Bone marrow (tissue), 2 donors: ENCODE data around the gene GEMIN5.

Experiments
- DNase-seq, 2 donors: peaks; one replicate each; lab custom pipeline; 2025; lab: John Stamatoyannopoulos, UW

The GEMIN5 gene

DNA sequence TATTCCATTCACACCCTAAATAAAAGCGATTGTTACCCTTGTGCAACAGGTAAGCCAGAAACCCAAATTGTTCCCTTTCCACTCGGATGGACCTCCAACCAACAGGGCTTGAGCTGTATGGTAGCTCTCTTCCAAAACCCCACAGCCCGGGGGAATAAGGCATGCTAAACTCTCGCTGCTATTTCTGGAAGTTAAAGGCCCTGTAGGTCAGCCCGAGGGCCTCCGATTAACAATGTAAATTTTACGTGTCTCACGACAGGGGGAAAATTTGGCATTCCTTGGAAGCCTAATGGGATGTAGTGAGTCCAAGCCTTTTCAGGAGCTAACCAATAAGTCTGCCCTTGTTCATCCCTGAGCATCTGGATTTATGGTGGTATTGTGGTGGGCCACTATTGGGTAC lies 53.6 kb downstream of the GEMIN5 start:
- DNase-seq = no peak

DNA sequence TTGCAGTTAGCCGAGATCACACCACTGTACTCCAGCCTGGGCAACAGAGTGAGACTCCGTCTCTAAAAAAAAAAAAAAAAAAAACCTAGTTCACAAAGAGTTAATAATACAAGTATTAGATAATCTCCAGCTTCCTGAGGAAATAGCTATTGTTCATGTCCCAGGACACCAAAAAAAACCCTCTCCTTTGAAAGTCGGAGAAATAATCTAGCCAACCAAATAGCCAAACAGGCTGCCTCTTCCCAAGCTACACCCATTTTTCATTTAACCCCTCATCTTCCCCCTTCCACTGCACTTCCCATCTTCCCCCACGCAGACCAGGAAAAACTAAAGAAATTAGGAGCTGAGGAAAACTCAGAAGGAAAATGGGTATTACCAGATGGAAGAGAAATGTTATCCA lies 56.0 kb downstream of the GEMIN5 start:
- DNase-seq = no peak

DNA sequence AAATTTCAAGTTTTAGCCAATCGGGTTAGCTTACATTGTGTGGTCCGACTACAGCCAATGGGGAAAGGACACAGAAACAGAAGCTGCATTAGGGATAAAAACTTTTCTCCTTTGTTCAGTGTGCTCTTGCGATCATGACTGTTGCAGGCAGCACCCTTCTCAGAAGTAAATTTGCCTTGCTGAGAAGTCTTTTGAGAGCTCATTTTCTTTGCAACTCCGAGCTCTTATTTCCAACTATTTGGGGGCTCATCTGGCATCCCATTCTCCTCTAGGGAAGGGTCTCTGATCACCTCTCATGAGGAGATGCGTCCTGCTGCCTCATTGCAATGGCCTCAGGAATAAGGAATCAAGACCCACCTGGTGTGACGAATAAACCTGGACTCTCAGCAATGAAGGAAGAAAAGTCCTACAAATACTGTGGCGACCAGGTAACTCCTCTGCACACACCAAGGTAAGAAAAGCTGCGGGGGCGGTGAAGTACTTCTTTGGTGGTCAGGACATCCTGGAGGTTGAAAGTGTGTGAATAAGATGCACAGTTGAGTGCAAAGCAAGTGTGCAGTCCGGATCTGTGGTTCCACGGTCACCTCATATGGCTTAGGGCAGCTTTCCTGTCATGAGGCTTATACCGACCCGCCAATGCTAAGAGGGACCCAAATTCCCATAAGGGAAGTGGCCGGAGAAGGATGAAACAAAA lies 59.2 kb downstream of the GEMIN5 start:
- DNase-seq = no peak

DNA sequence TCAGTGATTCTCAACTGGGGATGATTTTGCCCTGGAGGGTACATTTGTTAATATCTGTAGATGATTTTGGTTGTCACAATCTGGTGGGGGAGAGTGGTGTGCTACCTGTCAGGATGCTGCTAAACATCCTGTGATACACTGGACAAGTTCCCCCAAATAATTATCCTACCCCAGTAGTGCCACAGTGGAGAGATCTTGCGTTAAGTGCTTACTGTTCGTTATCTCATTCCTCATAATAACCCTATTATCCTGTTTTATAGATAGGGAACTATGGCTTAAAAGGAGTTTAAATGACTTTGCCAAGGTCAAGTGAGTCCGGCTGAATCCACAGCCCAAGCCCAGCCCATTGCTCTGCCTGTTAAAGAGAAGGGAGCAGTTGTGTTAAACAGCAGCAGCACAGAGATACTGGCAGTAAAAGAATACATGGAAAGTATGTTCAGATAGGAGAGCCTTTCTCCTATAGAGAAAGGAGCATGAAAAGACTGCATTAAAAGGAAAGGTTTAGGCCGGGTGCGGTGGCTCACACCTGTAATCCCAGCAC lies 64.2 kb downstream of the GEMIN5 start:
- no peak for DNase-seq

DNA sequence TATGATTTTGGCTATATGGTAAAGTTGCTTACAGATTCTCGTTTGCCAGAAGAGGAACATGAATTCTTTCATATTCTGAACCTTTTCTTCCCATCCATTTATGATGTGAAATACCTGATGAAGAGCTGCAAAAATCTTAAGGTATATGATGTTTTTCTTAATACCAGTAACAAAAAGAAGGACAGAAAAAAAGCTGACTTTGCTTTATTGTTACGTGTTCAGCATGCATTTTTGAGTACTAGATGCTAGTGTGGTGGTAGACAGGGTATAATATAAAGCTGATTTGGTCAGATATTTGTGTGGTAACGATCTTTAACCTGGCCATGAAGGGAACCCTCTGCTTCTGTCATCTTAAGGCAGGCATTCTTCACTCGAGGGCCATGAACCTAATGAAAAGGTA lies 66.3 kb downstream of the GEMIN5 start:
- DNase-seq = no peak

DNA sequence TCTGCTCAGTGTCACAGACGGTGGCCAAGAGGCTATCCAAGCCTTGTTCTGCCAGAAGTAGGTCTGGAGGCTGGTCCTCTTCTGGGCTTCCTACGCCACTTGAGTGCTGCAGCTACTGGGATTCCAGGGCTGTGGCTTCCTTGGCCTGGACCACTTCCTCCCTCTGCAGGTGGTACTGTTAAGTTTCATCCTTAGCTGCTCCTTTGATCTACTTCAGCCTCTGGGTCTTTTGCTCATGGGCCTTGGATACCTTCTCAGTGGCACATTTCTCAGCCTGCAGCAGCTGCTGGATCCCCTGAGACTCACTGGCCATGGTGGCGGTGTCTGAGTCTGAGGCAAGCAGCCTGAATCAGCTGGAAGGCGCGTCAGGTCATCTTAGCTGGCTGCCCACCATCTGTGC lies 69.3 kb downstream of the GEMIN5 start:
- no peak for DNase-seq

DNA sequence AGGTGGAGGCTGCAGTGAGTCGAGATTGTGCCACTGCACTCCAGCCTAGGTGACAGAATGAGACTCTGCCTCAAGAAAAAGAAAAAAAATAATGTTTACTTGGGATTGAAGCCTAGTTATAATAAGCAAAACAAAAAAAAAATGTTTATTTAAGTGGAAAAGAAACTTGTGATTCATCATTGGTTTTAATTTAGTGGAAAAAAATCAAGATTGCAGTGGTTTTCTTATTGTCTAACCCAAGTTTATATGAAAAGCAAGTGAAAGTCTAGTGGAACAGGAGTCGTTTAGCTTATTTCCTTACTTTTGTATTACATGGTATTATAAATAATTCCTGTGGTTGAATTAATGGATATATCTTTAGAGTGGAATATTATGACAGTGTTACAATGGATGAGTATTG lies 71.2 kb downstream of the GEMIN5 start:
- no peak for DNase-seq

DNA sequence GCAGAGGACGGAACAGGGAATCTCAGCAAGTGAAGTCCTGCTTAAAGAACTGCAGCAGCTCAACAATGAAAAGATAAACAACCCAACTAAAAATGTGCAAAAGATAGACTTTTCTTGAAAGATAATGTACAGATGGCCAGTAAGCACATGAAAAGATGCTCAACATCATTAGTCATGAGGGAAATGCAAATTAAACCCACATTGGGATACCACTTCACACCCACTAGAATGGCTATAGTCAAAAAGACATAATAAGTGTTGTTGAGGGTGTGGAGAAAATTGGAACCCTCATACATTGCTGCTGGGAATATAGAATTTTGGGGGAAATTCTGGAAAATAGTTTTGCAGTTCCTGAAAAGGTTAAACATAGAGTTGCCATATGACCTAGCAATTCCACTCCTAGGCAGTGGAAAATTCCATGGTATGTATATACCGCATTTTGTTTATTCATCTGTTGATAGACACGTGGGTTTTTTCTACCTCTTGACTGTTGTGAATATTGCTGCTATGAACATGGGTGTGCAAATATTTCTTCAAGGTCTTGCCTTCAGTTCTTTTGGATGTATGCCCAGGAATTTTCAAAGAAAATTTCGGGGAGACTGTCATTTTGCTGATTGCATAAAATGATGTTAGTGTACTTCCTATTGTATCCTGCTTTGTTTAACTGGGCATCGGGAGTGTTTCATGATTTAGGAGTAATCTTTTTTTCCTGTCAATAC lies 72.4 kb downstream of the GEMIN5 start:
- DNase-seq = no peak

DNA sequence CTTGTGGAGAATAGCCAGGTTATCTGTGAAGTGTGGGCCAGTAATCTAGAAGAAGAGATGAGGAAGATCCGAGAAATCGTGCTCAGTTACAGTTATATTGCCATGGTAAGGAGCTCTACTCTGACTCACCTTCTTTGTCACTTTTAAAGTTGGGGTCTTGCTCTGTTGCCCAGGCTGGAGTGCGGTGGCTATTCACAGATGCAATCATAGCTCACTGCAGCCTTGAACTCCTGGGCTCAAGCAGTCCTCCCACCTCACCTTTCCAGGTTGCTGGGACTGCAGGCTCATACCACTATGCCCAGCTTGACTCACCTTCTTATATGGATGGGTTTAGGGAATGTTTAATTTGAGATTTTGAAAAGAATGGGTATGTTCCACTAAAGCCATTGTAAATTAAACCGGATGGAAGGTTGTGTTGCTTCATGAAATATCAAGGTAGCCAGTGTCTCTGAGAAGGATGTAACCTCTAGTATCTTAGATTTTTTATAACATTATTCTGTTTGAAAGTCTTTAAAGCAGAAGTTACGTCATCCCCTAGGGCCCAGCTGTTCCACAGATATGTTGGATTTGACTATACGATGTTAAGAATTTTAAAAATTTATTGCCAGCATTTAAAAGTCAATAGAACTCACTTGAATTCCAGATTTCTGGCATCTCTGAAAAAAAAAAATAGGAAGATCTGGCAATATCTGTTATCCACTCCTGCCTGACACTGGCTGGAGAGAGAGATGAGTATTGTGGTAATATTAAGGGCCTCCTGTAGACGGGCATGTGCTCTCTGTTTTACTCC lies 74.5 kb downstream of the GEMIN5 start:
- DNase-seq = no peak

DNA sequence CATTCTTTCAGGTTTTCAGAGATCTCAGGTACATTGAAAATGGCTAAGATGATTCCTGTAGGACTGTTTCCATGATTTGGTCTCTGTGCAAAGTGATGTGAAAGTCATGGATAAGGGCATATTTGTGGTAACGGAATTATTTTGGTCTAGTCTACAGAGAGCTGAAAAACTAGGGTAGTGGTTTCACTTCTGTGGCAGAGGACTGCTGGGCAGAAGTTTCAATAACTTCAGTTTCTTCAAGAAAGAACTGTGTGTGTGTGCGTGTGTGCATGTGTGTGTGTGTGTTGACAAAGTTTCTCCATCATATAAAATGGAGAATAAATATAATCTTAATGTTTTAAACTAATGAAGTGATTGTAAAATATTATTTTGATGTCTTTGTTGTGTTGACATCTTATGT lies 75.2 kb downstream of the GEMIN5 start:
- DNase-seq = no peak

DNA sequence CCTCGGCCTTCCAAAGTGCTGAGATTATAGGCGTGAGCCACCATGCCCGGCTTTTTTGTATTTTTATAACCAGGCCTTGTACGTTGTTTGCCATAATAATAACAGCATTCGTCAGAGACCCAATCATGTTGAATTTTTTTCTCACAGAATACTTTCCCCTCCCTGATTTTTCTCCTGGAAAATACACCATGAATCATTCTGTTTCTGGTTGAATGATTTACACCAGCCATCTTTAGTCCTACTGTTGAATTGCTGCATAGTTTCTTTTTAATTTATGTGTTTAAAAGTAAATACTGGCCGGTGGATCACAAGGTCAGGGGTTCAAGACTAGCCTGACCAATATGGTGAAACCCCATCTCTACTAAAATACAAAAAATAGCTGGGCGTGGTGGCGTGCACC lies 76.1 kb downstream of the GEMIN5 start:
- DNase-seq = no peak

DNA sequence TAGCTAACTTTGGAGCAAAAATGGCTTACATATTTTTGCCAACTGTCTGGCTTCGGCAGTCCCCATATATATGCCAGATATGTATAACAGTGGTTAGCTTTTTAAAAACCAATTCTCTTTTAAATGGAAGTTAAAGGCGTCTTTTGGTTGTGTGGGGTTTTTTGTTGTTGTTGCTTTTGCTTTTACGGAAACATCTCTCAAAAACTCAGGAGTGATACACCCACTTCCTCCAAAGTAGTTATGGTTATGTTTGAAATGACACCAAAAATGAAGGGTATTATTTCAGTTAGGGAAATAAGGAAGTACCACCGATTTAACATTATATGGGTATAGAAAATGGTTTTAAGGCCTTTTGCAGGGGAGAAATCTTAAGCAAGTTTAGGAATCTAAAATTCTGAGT lies 77.2 kb downstream of the GEMIN5 start:
- DNase-seq = peak in 1 of 2 donors; percentile 31

DNA sequence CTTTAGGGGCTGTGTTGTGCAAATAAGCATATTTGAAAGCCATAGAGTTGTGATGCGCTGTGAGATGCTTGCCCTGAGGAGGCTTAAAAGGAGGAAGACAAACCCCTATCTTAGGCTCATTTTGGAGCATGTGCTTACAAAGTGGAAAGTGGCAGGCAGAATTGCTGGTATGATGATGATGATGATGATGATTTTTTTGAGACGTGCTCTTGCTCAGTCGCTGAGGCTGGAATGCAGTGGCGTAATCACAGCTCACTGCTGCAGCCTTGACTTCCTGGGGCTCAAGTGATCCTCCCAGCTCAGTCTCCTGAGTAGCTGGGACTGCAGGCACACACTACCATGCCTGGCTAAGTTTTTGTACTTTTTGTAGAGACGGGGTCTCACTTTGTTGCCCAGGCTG lies 77.9 kb downstream of the GEMIN5 start:
- peak in 1 of 2 donors; percentile 2 for DNase-seq

DNA sequence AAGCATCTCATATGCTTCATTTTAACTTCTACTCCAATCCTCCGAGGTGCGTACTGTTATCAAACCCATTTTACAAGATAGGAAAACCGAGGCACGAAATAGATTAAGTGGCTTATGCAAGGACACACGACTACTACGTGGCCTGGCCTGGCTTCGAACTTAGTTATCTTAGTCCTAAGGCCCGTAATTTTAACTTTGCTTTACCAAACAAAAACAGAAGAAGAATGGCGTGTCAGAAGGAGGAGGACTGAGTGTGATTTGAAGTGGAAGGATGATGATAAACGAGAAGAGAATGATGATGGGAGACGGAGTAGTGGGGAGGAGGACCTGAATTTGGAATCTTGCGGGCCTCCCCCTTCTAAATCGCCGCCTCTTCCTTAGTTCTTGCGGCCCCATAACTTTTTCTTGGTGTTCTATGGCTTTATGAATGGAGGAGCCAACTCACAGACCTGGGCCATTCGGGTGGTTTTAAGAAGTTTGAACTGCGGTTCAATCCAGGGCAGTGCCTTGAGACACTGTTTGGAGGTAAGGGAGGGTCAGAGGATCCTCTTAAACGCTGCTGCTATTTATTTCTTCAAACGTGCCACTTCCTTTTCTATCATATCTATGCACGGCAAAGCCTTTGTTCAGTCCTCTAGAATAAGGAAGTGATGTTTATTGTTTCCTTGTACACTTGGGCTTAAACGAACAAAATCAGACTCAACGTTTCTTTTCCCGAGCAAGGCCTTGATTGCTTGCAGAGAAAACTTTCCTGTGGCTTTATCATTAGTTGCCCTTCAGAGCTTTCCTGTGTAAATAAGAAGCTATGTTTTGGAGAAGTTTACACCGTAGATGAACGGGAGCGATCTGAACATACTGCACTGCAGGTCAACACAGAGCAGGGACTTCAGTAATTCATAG lies 78.8 kb downstream of the GEMIN5 start:
- peak; percentile 21 to 38 for DNase-seq

DNA sequence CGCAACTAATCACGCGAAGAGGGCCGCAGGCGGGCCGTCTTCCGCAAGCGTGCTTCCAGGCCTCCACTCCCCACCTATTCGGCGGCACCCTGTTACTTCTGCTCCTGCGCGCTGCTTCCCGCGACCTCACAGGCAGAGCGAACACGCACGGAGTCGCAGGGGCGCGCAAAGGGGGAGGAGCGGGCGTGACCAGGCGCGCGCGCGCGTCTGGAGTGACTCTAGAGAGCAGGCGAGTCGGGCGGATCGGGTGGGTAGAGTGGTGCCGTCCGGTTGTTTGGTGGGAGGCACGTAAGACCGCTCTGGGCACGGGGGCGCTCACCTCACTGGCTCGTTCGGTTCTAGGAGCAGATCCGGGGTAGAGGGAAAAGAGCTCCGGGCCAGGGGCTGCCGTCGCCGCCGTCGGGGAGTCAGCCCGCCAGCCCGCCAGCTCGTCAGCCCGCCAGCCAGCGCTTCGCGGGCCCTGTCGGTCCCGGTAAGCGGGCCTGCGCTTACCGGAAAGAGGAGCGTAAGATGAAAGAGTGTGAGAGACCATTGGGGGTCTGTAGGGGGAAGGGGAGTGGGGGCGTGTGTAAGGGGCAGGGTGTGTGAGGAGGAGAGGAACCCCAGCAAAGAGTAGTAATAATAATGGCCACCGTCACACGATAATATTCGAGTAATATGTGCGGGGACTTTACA lies 79.6 kb downstream of the GEMIN5 start, which contains the start of gene CNOT8:
Gene CNOT8 (plus strand): TSS at position 331 of the 675 bp plus-strand sequence. CDS start 4,652 bp downstream, outside the sequence.
- DNase-seq = peak; percentile 94 to 97

DNA sequence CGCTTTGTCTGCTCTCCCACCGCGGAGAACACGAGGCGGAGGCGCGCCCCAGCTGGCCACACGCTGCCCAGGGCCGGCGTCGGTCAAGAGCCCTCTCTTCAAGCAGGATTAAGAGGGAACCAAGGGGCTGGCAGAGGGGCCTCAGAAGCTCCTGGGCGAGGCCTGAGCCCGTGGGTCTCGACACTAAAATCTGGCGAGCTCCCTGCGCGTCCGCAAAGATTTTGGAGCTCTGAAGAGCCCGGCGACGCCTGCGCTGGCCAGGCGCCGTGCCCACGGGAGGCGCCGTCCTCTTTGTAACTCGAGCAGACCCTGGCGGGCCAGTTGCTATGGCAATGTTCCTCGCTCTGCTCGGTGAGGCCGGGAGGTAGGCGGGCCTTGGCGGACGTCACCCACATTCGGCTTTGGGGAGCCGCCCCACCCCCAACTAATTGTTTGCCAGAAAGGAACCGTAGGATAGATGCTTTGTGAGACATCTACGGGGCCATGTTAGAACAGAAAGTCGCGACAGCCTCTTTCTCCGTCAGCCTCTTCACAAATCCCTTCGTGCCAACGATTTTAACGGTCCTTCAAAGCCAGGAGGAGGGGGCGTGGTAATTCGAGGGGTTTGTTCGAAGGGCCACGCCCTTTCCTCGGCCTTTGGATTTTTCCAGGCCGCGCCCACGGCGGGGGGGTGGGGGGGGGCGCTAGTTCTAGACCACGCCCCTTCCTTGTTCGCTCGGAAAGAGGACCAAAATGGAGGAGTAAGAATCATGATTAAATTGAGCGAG lies 80.3 kb downstream of the GEMIN5 start:
- peak; percentile 81 to 94 for DNase-seq

DNA sequence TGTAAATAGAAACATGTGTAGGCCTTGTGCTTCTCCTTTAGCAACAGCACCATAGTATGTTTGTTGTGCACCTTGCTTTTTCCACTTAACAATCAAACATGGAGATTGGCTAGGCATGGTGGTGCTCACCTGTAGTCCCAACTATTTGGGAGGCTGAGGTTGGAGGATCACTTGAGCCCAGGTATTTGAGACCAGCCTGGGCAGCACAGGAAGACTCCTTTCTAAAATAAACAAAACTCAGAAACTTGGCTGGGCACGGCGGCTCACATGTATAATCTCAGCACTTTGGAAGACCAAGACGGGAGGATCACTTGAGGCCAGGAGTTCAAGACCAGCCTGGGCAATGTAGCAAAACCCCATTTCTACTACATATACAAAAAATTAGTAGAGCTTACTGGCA lies 86.7 kb downstream of the GEMIN5 start:
- no peak for DNase-seq

DNA sequence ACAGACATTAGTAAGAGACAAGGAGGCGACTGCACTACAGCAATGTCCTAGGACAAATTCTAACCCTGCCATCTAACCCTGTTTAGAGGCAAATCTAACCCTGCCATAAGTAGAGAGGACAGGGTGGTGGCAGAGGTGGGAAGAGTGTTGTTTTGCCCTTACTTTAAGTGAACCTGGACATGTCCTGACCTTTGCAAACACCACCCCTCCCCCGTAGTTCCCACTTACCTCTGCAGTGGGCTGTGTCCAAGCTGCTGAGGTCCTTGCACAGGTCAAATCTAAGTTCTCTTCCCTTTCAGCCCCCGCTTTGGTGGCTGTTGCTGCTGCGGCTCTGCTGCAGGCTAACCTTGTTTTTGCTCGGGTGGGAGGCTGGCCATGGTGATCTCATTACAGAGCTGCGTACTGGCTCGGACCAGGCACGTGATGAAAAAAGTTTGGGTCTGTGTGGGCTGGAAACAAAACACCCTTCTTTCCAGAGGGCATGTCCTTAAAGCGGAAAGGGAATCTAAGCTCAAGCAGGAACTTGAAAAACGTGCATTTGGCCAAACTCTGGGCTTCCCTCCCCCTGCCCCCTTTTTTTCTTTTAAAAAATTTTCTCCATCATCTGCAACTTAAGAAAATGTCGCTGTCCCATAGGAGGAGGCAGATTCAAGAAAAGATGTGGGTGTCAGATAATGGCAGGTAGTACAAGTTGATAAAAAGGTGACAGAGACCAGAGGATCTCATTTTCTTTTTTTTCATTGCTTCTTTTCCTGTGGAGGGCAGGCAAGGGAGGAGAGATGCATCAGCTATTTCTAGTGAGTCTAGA lies 87.6 kb downstream of the GEMIN5 start, which contains the start of gene FAXDC2:
Gene FAXDC2 (minus strand): TSS at position 349 of the 808 bp plus-strand sequence. CDS start 12,425 bp downstream, outside the sequence.
- DNase-seq = no peak

DNA sequence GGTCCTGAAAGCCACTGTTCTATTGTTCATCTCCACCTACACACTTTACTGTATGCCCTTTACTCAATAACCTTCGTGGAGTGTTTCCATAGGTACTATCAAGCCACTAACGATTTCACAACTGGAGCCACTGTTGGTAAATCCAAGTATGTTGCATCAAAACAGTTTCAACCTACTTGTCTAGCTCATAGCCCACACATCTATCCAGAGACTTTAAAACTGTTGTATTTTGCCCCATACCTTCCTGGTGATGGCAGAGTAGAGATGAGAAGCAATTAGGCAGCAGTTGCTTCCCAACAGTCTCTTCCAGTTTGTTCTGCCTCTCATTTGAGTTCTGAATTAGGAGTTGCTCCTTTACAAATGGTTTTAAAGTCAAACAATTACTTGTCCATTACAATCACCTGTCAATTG lies 88.2 kb downstream of the GEMIN5 start:
- DNase-seq = no peak
